H1 (cell line): ENCODE data around the gene DCDC2C. TPM values are rescaled to one million over a fixed set of nuclear protein-coding genes. Genes with fewer than 3 reads are reported as not detected.

Experiments used
- CTCF ChIA-PET: fragments of 300-600 bp; sonication (Branson Sonifier 250); formaldehyde crosslinking; loops from one replicate; lab custom pipeline; 2021; ENCODE audit not compliant: partially characterized antibody; lab: Charles Lee
- POLR2A ChIA-PET: fragments of 300-600 bp; sonication (Branson Sonifier 250); formaldehyde crosslinking; loops from one replicate; lab custom pipeline; 2021; ENCODE audit warnings: inconsistent platforms; ENCODE audit not compliant: partially characterized antibody; lab: Charles Lee
- DNase-seq, 2 experiments: peaks; one replicate each; pipeline versions ENCODE4 v3.0.0 to v3.0.0-alpha.2; 2010 to 2022; ENCODE audit warnings: low spot score in 2 of 2, low read depth in 1 of 2, mixed read lengths in 1 of 2
- FAIRE-seq: peaks from 2 replicates; lab custom pipeline; 2011; peaks lifted over from hg19 to GRCh38; lab: Jason Lieb, UNC
- H2AFZ ChIP-seq: 2 replicates; pipeline ENCODE4 v1.8.1; 2012; ENCODE audit warnings: low read length, inconsistent platforms
- H2AK5ac ChIP-seq: 2 replicates; pipeline ENCODE4 v1.6.1; 2013; ENCODE audit warnings: low read depth, low read length
- H2BK120ac ChIP-seq: replicated peaks from 2 replicates; pipeline ENCODE3; 2013; ENCODE audit warnings: low read depth, low read length, inconsistent platforms
- H2BK12ac ChIP-seq: 2 replicates; pipeline ENCODE4 v1.6.1; 2013; ENCODE audit warnings: low read depth, low read length
- H2BK15ac ChIP-seq: 2 replicates; pipeline ENCODE4 v1.6.1; 2013; ENCODE audit warnings: low read length
- H2BK20ac ChIP-seq: 2 replicates; pipeline ENCODE4 v1.6.1; 2013; ENCODE audit warnings: low read length
- H2BK5ac ChIP-seq: 2 replicates; pipeline ENCODE4 v1.6.1; 2013; ENCODE audit warnings: low read depth, low read length
- H3K14ac ChIP-seq: 2 replicates; pipeline ENCODE4 v1.6.1; 2013; ENCODE audit warnings: inconsistent platforms; ENCODE audit not compliant: insufficient read length
- H3K18ac ChIP-seq: 2 replicates; pipeline ENCODE4 v1.6.1; 2013; ENCODE audit warnings: low read length; ENCODE audit errors: extremely low read depth
- H3K23ac ChIP-seq: 2 replicates; pipeline ENCODE4 v1.6.1; 2013; ENCODE audit warnings: inconsistent platforms; ENCODE audit not compliant: insufficient read length
- H3K23me2 ChIP-seq: 2 replicates; pipeline ENCODE4 v1.6.1; 2013; ENCODE audit warnings: low read depth, low read length
- H3K27ac ChIP-seq: 2 replicates; pipeline ENCODE4 v1.6.1; 2011; ENCODE audit warnings: low read depth, low read length, inconsistent platforms
- H3K27me3 ChIP-seq, 4 experiments: replicated peaks in 1 of 4; 1 replicate in 1 of 4; 2 replicates in 3 of 4; pipeline versions ENCODE4 v1.6.1 to v1.8.1; 2011 to 2013; ENCODE audit warnings: low read length in 3 of 4, mild to moderate bottlenecking in 3 of 4, inconsistent platforms in 2 of 4, mixed read lengths in 2 of 4, moderate library complexity in 1 of 4; ENCODE audit not compliant: control insufficient read depth in 3 of 4, insufficient read depth in 3 of 4; ENCODE audit errors: extremely low read depth in 1 of 4
- H3K36me3 ChIP-seq, 4 experiments: 2 replicates each; pipeline versions ENCODE4 v1.6.1 to v1.8.1; 2011 to 2013; ENCODE audit warnings: mild to moderate bottlenecking in 4 of 4, low read length in 3 of 4, moderate library complexity in 2 of 4, control low read depth in 1 of 4, inconsistent platforms in 1 of 4; ENCODE audit not compliant: insufficient read depth in 4 of 4, control insufficient read depth in 2 of 4
- H3K4ac ChIP-seq: replicated peaks from 2 replicates; pipeline ENCODE3; 2013; ENCODE audit warnings: low read length, low read depth, mixed read lengths, inconsistent platforms; ENCODE audit not compliant: insufficient read length
- H3K4me1 ChIP-seq, 4 experiments: replicated peaks in 1 of 4; 1 replicate in 1 of 4; 2 replicates in 3 of 4; pipeline versions ENCODE4 v1.6.1 to v1.8.1; 2011 to 2013; ENCODE audit warnings: low read length in 3 of 4, inconsistent platforms in 2 of 4, mixed read lengths in 1 of 4; ENCODE audit not compliant: insufficient read depth in 4 of 4, control insufficient read depth in 3 of 4
- H3K4me2 ChIP-seq, 2 experiments: 2 replicates each; pipeline versions ENCODE4 v1.6.1 to v1.8.1; 2011 to 2013; ENCODE audit warnings: low read depth in 2 of 2, low read length in 2 of 2, control low read depth in 1 of 2, inconsistent platforms in 1 of 2, mild to moderate bottlenecking in 1 of 2; ENCODE audit not compliant: insufficient read depth in 1 of 2
- H3K4me3 ChIP-seq, 4 experiments: fragments of 200-600, 300-600 bp in 1 of 4; sonication (generic), shearing (Covaris generic), sonication (Bioruptor Twin) in 1 of 4; 2 replicates each; pipeline versions ENCODE4 v1.5.1 to v1.8.1; 2011 to 2016; ENCODE audit warnings: low read length in 4 of 4, low read depth in 3 of 4, control low read depth in 2 of 4, inconsistent platforms in 2 of 4, mild to moderate bottlenecking in 2 of 4, mixed read lengths in 1 of 4, moderate library complexity in 1 of 4; ENCODE audit not compliant: insufficient read depth in 2 of 4; ENCODE audit errors: extremely low read depth in 1 of 4
- H3K56ac ChIP-seq: replicated peaks from 2 replicates; pipeline ENCODE3; 2013; ENCODE audit warnings: low read depth, mild to moderate bottlenecking, mixed read lengths, low read length, inconsistent platforms; ENCODE audit not compliant: insufficient read length
- H3K79me1 ChIP-seq: 2 replicates; pipeline ENCODE4 v1.6.1; 2013; ENCODE audit warnings: low read depth, low read length, control low read depth
- H3K79me2 ChIP-seq, 2 experiments: 2 replicates each; pipeline versions ENCODE4 v1.6.1 to v1.8.1; 2012 to 2013; ENCODE audit warnings: low read length in 2 of 2, mild to moderate bottlenecking in 2 of 2, inconsistent platforms in 1 of 2; ENCODE audit not compliant: insufficient read depth in 2 of 2, control insufficient read depth in 1 of 2
- H3K9ac ChIP-seq, 4 experiments: replicated peaks in 1 of 4; 1 replicate in 1 of 4; 2 replicates in 3 of 4; pipeline versions ENCODE4 v1.6.1 to v1.8.1; 2011 to 2013; ENCODE audit warnings: low read depth in 3 of 4, low read length in 3 of 4, control low read depth in 2 of 4, mild to moderate bottlenecking in 2 of 4, moderate library complexity in 2 of 4, inconsistent platforms in 1 of 4; ENCODE audit errors: extremely low read depth in 1 of 4
- H3K9me3 ChIP-seq, 2 experiments: 2 replicates each; pipeline versions ENCODE4 v1.6.1 to v1.8.1; 2012 to 2013; ENCODE audit warnings: mild to moderate bottlenecking in 2 of 2, moderate library complexity in 2 of 2, control low read depth in 1 of 2, inconsistent platforms in 1 of 2, low read depth in 1 of 2, low read length in 1 of 2, mixed read lengths in 1 of 2; ENCODE audit not compliant: insufficient read depth in 2 of 2
- H4K20me1 ChIP-seq, 2 experiments: replicated peaks in 1 of 2; 2 replicates each; pipeline versions ENCODE3 to v1.8.1; 2011 to 2013; ENCODE audit warnings: inconsistent platforms in 2 of 2, low read length in 2 of 2, mild to moderate bottlenecking in 1 of 2; ENCODE audit not compliant: insufficient read depth in 2 of 2, control insufficient read depth in 1 of 2
- H4K5ac ChIP-seq: 2 replicates; pipeline ENCODE4 v1.6.1; 2013; ENCODE audit warnings: low read length, low read depth, mixed read lengths, inconsistent platforms; ENCODE audit not compliant: insufficient read length
- H4K8ac ChIP-seq: 2 replicates; pipeline ENCODE4 v1.8.0; 2013; ENCODE audit warnings: mild to moderate bottlenecking, moderate library complexity, low read length, inconsistent platforms; ENCODE audit not compliant: insufficient read depth; ENCODE audit errors: extremely low read depth
- H4K91ac ChIP-seq: replicated peaks from 2 replicates; pipeline ENCODE3; 2013; ENCODE audit warnings: low read length, mixed read lengths, inconsistent platforms; ENCODE audit not compliant: insufficient read length
- ATF2 ChIP-seq: IDR thresholded peaks from 2 replicates; pipeline ENCODE4 v1.6.1; 2012; ENCODE audit warnings: low read length, inconsistent platforms
- CTCF ChIP-seq, 3 experiments: IDR thresholded peaks; 1 replicate in 2 of 3; 2 replicates in 1 of 3; pipeline versions ENCODE4 v1.5.1 to v1.6.1; 2011; ENCODE audit warnings: low read length in 3 of 3, mild to moderate bottlenecking in 3 of 3, inconsistent platforms in 2 of 3, low read depth in 1 of 3, moderate library complexity in 1 of 3; ENCODE audit not compliant: insufficient read depth in 1 of 3; ENCODE audit errors: control extremely low read depth in 1 of 3
- HDAC6 ChIP-seq: IDR thresholded peaks from one replicate; pipeline ENCODE4 v1.7.1; 2012; ENCODE audit warnings: low read depth, mild to moderate bottlenecking, inconsistent platforms, low read length, moderate library complexity
- KDM1A ChIP-seq: fragments of 200-600, 300-600 bp; sonication (generic); IDR thresholded peaks from 2 replicates; pipeline ENCODE4 v1.7.1; 2016; ENCODE audit warnings: mild to moderate bottlenecking, low read length, borderline replicate concordance
- KDM5A ChIP-seq: fragments of 200-600 bp; IDR thresholded peaks from 2 replicates; pipeline ENCODE4 v1.7.1; 2012; ENCODE audit warnings: mild to moderate bottlenecking, low read length, inconsistent platforms, mixed read lengths
- NANOG ChIP-seq: IDR thresholded peaks from 2 replicates; pipeline ENCODE4 v1.6.1; 2011; ENCODE audit warnings: low read length, low read depth, mild to moderate bottlenecking, inconsistent platforms; ENCODE audit not compliant: insufficient read depth, poor library complexity, severe bottlenecking
- PHF8 ChIP-seq: fragments of 200-600 bp; sonication (generic); conservative IDR thresholded peaks from 2 replicates; pipeline ENCODE4 v1.7.1; 2012; ENCODE audit warnings: low read depth, mild to moderate bottlenecking, inconsistent platforms, low read length, moderate library complexity
- RAD21 ChIP-seq, 2 experiments: IDR thresholded peaks in 1 of 2; conservative IDR thresholded peaks in 1 of 2; 2 replicates each; pipeline ENCODE4 v1.6.1; 2011; ENCODE audit warnings: low read depth in 2 of 2, low read length in 2 of 2, improper control_type of control experiment in 1 of 2, inconsistent platforms in 1 of 2, mild to moderate bottlenecking in 1 of 2, moderate library complexity in 1 of 2
- SIX5 ChIP-seq: IDR thresholded peaks from 2 replicates; pipeline ENCODE4 v1.6.1; 2011; ENCODE audit warnings: mild to moderate bottlenecking, low read depth, low read length
- WGBS, 2 experiments: shearing (Covaris generic) in 1 of 2; methylation state at CpG; one replicate each; pipeline versions ENCODE4 v1.1.6 to v1.1.7; 2013 to 2015; ENCODE audit warnings: low lambda C conversion rate in 2 of 2, mixed read lengths in 2 of 2, inconsistent platforms in 1 of 2, low coverage in 1 of 2, missing lambda C conversion rate in 1 of 2; ENCODE audit not compliant: insufficient replicate concordance in 2 of 2, insufficient coverage in 1 of 2, insufficient read length in 1 of 2; ENCODE audit errors: extremely low coverage in 1 of 2, missing lambda C conversion rate in 1 of 2; 5-methylcytosine and 5-hydroxymethylcytosine counted together
- polyA plus RNA-seq, 7 experiments: library from polyadenylated mRNA; depleted of rRNA in 3 of 7; stranded (reverse) in 5 of 7; unstranded in 2 of 7; fragments of >200 nt in 5 of 7; fragments of 200-250 nt in 2 of 7; gene quantifications; 1 replicate in 5 of 7; 2 replicates in 1 of 7; 4 replicates in 1 of 7; pipeline versions ENCODE4 v1.2.1 to v1.2.3, GENCODE V29; 2011 to 2013; ENCODE audit warnings: missing spikeins in 2 of 7, mixed read lengths in 2 of 7
- total RNA-seq: library from RNA; stranded (reverse); fragmentation: NEBNext Ultra II Directional; extraction: Animal tissue kit (Norgen Biotek cat#: 25700); gene quantifications from 2 replicates; pipeline ENCODE4 v1.2.1, GENCODE V29; 2021

DCDC2C gene
- total and polyA plus RNA-seq, 2 of the 8 experiments (the other 6 are each of a cell fraction or from before 2014, with no cell fraction given) = 0.50 TPM; not detected in 1

GRCh38 chr2:3857576-3857975 lies 154.2 kb downstream of the DCDC2C start:
- H3K23ac ChIP-seq = no peak overlapping the region
- no peaks in the 10 kb centered on the region for H3K23me2 ChIP-seq
- H2BK15ac ChIP-seq = no peak overlapping the region
- H3K4me2 ChIP-seq = no peak overlapping the region
- DNase-seq (no peak), FAIRE-seq (no peak)
- H4K8ac ChIP-seq = no peak overlapping the region
- H3K9me3 ChIP-seq = peaks cover 8 to 9% of the 10 kb centered on the region in 2 experiments
- no peaks in the 10 kb centered on the region; a peak in 1 of 7 replicates for H3K4me1 ChIP-seq
- 90% methylated on average over 4 of the region's 4 CpGs; no CpG with 5 or more reads in 1 of the 2 experiments for WGBS, 2 experiments
- H4K20me1 ChIP-seq = no peaks in the 10 kb centered on the region
- H3K79me1 ChIP-seq = no peaks in the 10 kb centered on the region
- H2BK5ac ChIP-seq = no peak overlapping the region
- H3K56ac ChIP-seq = no peak overlapping the region
- ChIA-PET CTCF (interaction anchor here (1.0 to 2.1 kb wide), 2 partner anchors 21 to 129 kb away, joined by 3 to 10 read pairs; no protein-coding TSS in a partner anchor), POLR2A (no interaction called here)
- H2BK12ac ChIP-seq = no peak overlapping the region
- H3K9ac ChIP-seq = no peak overlapping the region
- H3K18ac ChIP-seq = no peak overlapping the region
- no peak overlapping the region for H2AK5ac ChIP-seq
- H4K5ac ChIP-seq = no peak overlapping the region
- no peak overlapping the region for H2BK20ac ChIP-seq
- no peaks in the 10 kb centered on the region for H3K27me3 ChIP-seq
- no peak overlapping the region for H4K91ac ChIP-seq
- H3K79me2 ChIP-seq = no peaks in the 10 kb centered on the region
- no peak overlapping the region for H3K27ac ChIP-seq
- no peak overlapping the region for H2AFZ ChIP-seq
- no peak overlapping the region for H3K4ac ChIP-seq
- no peaks in the 10 kb centered on the region; a peak in 1 of 8 replicates for H3K36me3 ChIP-seq
- H2BK120ac ChIP-seq = no peak overlapping the region
- H3K4me3 ChIP-seq = no peak overlapping the region
- H3K14ac ChIP-seq = no peak overlapping the region
- TF ChIP-seq SIX5 (no peak), HDAC6 (no peak), PHF8 (no peak), RAD21 (IDR thresholded peaks at IDR 0.05 in 1 of 2, conservative IDR thresholded peaks at IDR 0.05 in 1 of 2; ENCODE audit: low read depth in 2 of 2, low read length in 2 of 2) (no peak), CTCF (IDR thresholded peaks at IDR 0.05; ENCODE audit: control extremely low read depth in 1 of 3, insufficient read depth in 1 of 3, low read depth in 1 of 3, low read length in 3 of 3) (no peak), ATF2 (no peak), KDM5A (no peak), KDM1A (no peak), NANOG (no peak)
